HG03432 (cell line): Measurements from ENCODE around the gene MAPK8IP2.
A peak's percentile ranks its signal among the peaks of the same experiment; 100 is the strongest.

Experiments used
- ATAC-seq: cut with Tn5 transposase; IDR thresholded peaks from one replicate; pipeline ENCODE4 v1.9.1; 2021; ENCODE audit warnings: mild to moderate bottlenecking, moderate library complexity; ENCODE audit not compliant: unreplicated experiment

The MAPK8IP2 gene

GRCh38 chr22:50574383-50574755, 26.2 kb upstream of the MAPK8IP2 start:
- no peak for ATAC-seq

DNA sequence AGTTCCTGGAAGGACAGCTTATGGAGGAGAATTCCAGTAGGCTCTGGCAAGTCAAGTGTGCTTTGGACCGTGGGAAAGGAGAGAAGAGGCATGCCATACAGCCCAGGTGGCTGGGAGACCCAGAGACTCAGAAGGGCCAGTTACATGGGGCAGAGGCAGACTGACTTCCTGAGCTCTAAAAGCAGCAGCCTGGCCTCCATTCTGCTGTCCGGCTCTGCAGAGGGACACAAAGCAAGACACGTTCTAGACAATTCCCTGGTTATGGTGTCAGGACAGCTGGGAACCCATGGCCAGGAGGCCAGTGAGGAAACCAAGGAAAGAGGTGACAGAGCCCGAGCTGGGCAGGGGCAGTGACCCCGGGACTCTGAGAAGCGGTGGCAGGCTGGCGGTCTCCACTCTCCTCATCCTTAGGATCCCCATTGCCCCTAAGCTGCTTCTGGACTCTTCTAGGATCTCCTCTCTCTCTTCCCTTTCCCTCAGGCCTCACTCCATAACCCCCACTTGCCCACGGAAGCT, 25.1 kb upstream of the MAPK8IP2 start:
- ATAC-seq, result no peak

DNA sequence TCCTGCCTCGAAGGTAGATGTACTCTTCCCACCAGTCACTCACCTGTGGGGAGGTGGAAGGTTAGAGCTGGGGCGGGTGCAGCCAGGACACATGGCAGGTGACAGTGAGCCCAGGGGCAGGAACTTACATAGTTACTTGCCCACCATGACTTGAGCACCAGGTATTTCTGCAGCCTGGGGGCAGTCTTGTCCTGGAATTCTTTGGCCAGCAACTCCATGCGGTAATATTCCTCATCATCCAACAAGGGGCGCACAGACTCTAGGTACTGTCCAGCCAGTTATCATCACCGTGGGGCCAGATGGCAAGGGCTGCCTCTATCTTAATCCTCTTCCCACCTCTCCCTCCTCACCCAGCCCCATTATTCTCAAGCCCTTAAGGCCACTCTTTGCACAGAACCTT, 24.5 kb upstream of the MAPK8IP2 start:
- no peak for ATAC-seq

GRCh38 chr22:50576806-50577696, 23.5 kb upstream of the MAPK8IP2 start:
- no peak for ATAC-seq

- no peak for ATAC-seq
Observed at GRCh38 chr22:50577697-50577986, 23.0 kb upstream of the MAPK8IP2 start.

DNA sequence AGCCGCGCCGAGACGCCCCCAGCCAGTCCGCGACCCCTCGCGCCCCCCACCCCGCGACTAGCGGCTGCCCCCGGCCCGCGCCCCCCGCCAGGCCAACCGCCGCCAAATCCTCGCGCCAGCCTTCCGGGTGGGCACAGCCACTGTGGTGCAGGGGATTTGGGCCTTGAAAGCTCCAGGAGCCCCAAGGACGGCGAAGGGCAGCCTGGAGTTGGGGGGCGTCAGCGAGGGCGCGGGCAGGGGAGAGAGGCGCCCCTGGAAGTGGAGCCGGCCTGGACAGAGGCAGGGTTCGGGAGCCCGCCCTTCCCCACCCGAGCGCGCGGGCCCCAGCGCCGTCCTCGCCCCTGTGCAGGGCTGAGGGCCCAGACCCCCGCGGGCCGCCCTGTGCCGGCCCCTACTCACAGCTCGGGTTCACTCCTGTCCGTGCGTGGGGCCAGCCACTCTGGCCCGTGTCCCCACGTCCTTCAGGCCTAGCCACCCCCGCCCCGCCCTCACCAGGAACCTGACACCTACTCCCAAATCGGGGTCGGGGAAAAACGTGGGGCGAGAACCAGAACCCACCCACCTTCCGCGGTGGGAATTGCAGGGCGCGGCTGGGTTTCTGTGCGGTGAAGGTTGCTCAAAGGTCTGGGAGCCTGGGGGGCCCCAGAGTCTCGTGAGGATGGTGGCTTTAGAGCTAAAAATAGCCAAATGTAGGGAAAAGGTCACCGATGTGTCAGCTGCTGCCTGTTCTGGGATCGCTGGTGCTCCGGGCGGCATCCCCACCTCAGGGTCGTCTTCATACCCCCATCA, 22.4 kb upstream of the MAPK8IP2 start, which contains the start of gene CPT1B:
Gene CPT1B (minus strand): TSS at position 441 of the 789 bp plus-strand sequence. CDS start 512 bp downstream, outside the sequence.
- no peak for ATAC-seq

DNA sequence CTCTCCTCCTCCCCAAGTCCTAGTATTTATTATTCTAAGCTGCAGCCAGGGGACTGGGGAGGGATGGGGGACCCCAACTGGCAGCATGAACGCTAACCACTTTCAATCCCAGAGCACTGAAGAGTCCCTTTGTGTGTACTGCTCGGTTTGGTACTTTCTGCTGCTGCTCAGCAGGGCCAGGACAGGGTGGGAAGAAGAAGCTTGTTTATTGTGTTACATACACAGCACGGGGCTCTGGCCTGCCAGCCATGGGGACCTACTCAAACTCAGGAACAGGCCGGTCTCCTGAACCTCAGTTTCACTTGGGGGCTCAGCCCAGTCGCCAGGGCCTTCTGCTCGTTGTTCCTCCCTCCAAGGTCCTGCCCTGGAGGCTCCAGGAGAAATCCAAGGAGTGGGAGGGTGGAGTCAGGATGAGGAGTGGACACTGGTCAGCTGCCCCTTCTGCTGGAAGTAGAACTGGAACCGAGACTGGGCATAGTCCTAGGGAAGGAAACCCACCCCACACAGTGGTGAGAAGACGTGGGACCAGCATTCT, 21.8 kb upstream of the MAPK8IP2 start:
- ATAC-seq, result no peak

GRCh38 chr22:50579752-50580151, 20.8 kb upstream of the MAPK8IP2 start:
- ATAC-seq, result no peak

GRCh38 chr22:50581031-50581949, 19.3 kb upstream of the MAPK8IP2 start:
- ATAC-seq, result no peak

- ATAC-seq, result no peak
Observed at GRCh38 chr22:50581950-50582492, 18.6 kb upstream of the MAPK8IP2 start.

GRCh38 chr22:50582493-50583293, 17.9 kb upstream of the MAPK8IP2 start, which contains the start of gene CHKB:
CHKB (minus strand) TSS chr22:50582849; CDS start chr22:50582781, 68 bp downstream.
- ATAC-seq, result peak; percentile 89

DNA sequence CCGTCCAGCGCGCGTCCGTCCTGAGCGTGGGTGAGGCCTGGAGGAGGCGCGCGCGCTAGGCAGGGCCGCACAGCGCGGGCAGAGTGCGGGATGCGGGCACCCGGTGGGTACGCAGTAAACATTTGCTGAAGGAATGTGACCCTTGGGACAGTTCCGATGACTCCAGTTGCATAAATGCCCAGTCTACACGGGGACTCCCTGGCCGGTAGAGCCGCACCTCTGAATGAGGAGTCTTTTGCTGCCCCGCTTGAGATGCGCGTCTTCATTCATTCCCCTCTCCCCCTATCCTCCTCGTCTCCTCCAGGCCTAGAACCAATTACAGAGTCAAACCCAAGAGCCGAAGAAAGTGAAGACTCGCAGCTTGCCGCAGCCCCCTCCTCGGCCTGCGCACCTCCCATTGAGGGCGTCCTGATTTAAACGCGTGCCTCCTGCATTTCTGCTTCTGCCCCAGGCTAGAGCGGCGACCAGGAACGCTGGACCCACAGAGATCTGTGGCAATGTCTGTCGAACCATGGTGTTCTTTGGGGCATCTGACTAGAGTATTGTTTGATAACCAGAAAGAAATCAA, 17.2 kb upstream of the MAPK8IP2 start:
- ATAC-seq, result peak; percentile 29

GRCh38 chr22:50584106-50585096, 16.2 kb upstream of the MAPK8IP2 start:
- ATAC-seq, result no peak

- no peak for ATAC-seq
Observed at GRCh38 chr22:50585238-50585637, 15.4 kb upstream of the MAPK8IP2 start.

DNA sequence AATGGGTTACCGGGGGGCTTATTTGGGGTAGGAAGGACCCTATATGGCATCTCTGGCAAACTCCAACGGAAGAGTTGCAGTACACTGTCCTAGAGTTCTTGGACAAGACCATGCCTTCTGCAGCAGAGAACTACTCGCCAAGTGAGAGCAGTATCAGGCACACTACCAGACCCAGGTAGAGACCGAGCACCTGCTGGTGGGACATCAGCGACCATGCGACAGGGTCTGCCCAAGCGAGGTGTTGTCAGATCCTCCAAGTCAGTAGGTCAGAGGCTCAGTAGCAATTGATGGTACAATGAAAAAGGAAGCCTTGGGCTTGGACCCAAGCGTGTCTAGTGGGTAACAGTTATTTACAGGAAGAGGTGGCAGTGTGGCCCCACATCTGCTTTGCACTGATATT, 14.8 kb upstream of the MAPK8IP2 start:
- ATAC-seq, result no peak

GRCh38 chr22:50586416-50586815, 14.2 kb upstream of the MAPK8IP2 start:
- ATAC-seq, result no peak

GRCh38 chr22:50587407-50587806, 13.2 kb upstream of the MAPK8IP2 start:
- ATAC-seq, result no peak

DNA sequence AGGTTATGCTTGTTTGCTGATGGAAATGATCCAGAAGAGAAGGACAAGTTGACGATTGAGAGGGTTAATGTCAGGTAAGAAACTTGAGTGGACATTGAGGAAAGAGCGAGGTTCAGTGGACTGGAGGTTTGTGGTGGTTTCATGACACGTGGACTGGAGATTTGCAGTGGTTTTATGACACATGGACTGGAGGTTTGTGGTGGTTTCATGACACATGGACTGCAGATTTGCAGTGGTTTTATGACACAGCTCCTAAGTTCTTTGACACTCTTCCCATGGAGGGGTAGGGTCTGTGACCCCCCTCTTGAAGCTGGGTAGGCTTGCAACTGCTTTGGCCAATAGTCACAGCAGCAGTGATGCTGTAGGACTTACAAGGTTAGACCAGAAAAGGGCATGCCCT, 5.4 kb upstream of the MAPK8IP2 start:
- ATAC-seq, result no peak
